ENCODE measurements around the gene KASH5. TPM values are rescaled to one million over a fixed set of nuclear protein-coding genes. Genes with fewer than 3 reads are reported as not detected.

Gene KASH5
- polyA plus RNA-seq, 1 experiment = not detected

DNA sequence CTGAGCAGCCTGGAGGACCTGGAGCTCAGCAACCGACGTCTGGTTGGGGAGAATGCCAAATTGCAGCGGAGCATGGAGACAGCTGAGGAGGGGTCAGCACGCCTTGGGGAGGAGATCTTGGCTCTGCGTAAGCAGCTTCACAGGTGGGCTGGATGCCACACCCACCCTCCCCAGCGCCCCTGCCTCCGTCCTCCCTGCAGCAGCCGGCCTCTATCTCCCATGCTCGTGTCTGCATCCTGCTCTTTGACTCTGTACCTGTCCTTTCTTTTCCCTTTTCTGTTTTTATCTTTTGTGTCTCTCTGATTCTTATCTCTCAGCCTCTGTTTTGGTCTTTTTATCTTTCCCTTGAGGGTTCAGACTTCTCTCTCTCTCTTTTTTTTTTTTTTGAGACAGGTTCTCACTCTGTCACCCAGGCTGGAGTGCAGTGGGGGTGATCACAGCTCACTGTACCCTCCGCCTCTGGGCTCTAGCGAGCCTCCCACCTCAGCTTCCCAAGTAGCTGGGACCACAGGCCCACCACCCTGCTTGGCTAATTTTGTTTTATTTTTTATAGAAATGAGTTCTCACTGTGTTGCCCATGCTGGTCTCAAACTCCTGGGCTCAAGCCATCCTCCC is 10.1 kb downstream of the KASH5 start:
- H3K4me3 ChIP-seq (ENCODE audit: low read depth, low read length) = no peak overlapping the region
- TF ChIP-seq, protein P1, sequence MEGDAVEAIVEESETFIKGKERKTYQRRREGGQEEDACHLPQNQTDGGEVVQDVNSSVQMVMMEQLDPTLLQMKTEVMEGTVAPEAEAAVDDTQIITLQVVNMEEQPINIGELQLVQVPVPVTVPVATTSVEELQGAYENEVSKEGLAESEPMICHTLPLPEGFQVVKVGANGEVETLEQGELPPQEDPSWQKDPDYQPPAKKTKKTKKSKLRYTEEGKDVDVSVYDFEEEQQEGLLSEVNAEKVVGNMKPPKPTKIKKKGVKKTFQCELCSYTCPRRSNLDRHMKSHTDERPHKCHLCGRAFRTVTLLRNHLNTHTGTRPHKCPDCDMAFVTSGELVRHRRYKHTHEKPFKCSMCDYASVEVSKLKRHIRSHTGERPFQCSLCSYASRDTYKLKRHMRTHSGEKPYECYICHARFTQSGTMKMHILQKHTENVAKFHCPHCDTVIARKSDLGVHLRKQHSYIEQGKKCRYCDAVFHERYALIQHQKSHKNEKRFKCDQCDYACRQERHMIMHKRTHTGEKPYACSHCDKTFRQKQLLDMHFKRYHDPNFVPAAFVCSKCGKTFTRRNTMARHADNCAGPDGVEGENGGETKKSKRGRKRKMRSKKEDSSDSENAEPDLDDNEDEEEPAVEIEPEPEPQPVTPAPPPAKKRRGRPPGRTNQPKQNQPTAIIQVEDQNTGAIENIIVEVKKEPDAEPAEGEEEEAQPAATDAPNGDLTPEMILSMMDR (IDR thresholded peaks at IDR 0.05; ENCODE audit: insufficient read depth, low read depth, low read length) = no peak
- no peaks in the 10 kb centered on the region for H3K36me3 ChIP-seq (ENCODE audit: control insufficient read depth, insufficient read depth, low read length)
- DNase-seq (ENCODE audit: low read depth) = no peak
- ChIA-PET CTCF (no interaction called here), POLR2A (interaction anchor here (0.6 kb wide), 1 partner anchor 32 kb away, joined by 3 read pairs; no protein-coding TSS in a partner anchor)
- peaks cover 11% of the 10 kb centered on the region for H3K27me3 ChIP-seq (ENCODE audit: control insufficient read depth, insufficient read depth, low read length)

DNA sequence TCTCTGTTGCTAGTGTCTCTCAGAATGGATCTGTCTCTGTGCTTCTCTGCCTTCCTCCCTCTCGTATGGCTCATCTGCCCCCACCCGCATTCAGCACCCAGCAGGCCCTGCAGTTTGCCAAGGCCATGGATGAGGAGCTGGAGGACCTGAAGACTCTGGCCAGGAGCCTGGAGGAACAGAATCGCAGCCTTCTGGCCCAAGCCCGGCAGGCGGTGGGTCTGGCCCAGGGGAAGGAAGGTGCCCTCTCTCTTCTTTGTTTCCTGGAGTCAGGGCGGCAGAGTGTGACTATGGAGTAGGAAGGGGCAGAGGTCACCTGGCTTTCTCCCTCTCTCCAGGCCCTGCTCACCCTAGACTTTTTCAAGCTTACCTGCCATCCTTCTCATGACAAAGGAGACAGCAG is 10.9 kb downstream of the KASH5 start:
- ChIA-PET CTCF (no interaction called here), POLR2A (no interaction called here)
- H3K27me3 ChIP-seq (ENCODE audit: control insufficient read depth, insufficient read depth, low read length) = peaks cover 9% of the 10 kb centered on the region
- no peak for DNase-seq (ENCODE audit: low read depth)
- TF ChIP-seq, protein P1 (IDR thresholded peaks at IDR 0.05; ENCODE audit: insufficient read depth, low read depth, low read length) = no peak
- no peaks in the 10 kb centered on the region for H3K36me3 ChIP-seq (ENCODE audit: control insufficient read depth, insufficient read depth, low read length)
- H3K4me3 ChIP-seq (ENCODE audit: low read depth, low read length) = no peak overlapping the region

DNA sequence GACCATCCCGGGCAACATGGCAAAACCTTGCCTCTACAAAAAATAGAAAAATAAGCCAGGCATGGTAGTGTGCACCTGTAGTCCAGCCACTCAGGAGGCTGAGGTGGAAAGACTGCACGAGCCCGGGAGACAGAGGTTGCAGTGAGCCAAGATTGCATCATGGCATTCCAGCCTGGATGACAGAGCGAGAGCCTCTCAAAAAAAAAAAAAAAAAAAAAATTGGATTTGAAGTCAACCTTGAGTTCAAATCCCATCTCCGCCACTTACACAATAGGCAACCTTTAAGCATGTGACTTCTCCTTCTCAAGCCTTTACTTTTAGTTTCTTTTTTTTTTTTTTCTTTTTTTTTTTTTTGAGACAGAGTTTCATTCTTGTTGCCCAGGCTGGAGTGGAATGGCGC is 12.0 kb downstream of the KASH5 start:
- TF ChIP-seq, protein P1 (IDR thresholded peaks at IDR 0.05; ENCODE audit: insufficient read depth, low read depth, low read length) = no peak
- DNase-seq (ENCODE audit: low read depth) = no peak

DNA sequence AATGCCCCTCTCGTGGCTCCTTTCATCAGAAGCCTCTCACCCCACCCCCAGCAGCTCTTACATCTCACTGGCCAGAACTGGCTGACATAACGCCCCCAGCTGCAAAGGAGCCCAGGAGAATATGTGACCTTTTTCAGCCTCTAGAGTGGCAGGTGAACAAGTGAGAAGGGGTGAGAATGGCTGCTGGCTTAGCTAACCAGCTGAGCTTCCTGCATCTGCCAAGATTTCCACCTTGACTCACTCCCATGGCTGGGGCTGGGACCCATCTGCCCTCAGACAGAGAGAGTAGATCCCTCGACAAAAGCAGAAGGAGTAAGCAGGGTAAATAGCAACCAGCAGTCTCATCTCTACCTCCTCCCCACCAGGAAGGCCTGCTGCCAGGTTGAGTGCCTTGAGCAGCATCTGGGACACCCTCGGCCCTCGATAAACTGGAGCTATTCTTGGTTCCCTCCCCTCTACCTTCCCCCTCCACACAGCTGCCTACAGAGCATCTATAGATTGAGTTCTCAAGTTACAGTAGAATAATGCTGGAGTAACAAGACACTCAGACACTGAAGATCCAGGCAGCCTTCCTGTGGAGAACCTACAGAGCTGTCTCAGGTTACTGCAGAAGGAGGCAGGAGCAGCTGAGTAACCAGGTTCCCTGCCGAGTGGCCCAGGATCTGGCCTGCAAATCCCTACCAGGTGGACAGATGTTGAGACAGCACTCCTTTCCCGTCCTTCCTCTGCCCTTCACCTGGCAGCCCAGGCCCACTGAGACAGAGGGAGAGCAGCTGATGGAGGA is 15.5 kb downstream of the KASH5 start:
- Histone ChIP-seq H3K4me3 (ENCODE audit: low read depth, low read length) (no peak overlapping the region), H3K36me3 (ENCODE audit: control insufficient read depth, insufficient read depth, low read length) (no peaks in the 10 kb centered on the region), H3K27me3 (ENCODE audit: control insufficient read depth, insufficient read depth, low read length) (peaks cover 4% of the 10 kb centered on the region)
- DNase-seq (ENCODE audit: low read depth) = no peak
- POLR2A ChIA-PET = no interaction called here
- CTCF ChIA-PET = interaction anchor here (0.8 to 1.1 kb wide), 5 partner anchors 12 to 47 kb away, joined by 3 to 4 read pairs (median 3); partner anchors contain the start of gene PIH1D1
- TF ChIP-seq, protein P1 (IDR thresholded peaks at IDR 0.05; ENCODE audit: insufficient read depth, low read depth, low read length) = no peak

More for the DNA sequence above, 12.0 kb downstream of the KASH5 start:
- Histone ChIP-seq H3K36me3 (ENCODE audit: control insufficient read depth, insufficient read depth, low read length) (no peaks in the 10 kb centered on the region), H3K27me3 (ENCODE audit: control insufficient read depth, insufficient read depth, low read length) (peaks cover 8% of the 10 kb centered on the region), H3K4me3 (ENCODE audit: low read depth, low read length) (no peak overlapping the region)
- CTCF ChIA-PET = no interaction called here
- POLR2A ChIA-PET = no interaction called here

DNA sequence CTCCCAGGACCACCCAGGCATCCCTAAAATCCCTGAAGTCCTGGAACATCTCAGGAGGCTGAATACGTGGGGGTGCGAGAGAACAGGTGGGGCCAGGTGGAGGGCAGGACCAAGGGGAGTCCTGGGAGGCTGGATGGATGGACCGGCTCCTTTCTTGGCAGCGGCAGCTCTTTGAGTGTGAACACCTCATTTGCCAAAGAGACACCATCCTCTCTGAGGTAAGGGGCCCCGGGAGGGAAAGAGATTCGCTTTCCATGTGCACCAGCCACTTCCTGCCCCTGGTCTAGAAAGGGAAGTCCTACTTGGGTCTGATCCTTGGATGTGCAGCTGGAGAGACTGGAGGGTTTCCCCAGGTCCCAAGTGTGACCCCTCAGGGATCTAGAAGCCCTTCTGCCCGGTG is 19.0 kb downstream of the KASH5 start:
- CTCF ChIA-PET = no interaction called here

More for the DNA sequence above, 19.0 kb downstream of the KASH5 start:
- TF ChIP-seq, protein P1 (IDR thresholded peaks at IDR 0.05; ENCODE audit: insufficient read depth, low read depth, low read length) = no peak
- Histone ChIP-seq H3K36me3 (ENCODE audit: control insufficient read depth, insufficient read depth, low read length) (no peaks in the 10 kb centered on the region), H3K27me3 (ENCODE audit: control insufficient read depth, insufficient read depth, low read length) (peaks cover 1% of the 10 kb centered on the region; the same call in 1 of the 2 replicates), H3K4me3 (ENCODE audit: low read depth, low read length) (no peak overlapping the region)
- DNase-seq (ENCODE audit: low read depth) = no peak
- POLR2A ChIA-PET = no interaction called here

All from BJ (cell line).